Upper lobe of right lung (tissue), 1 donor: ENCODE measurements around the gene ATG5. TPM values are rescaled to one million over a fixed set of nuclear protein-coding genes. Genes with fewer than 3 reads are reported as not detected.

Source experiments
- ATAC-seq: fragments of 200-7000 bp; cut with Tn5 transposase; one replicate; pipeline ENCODE4 v1.9.1; 2020; ENCODE audit warnings: mild to moderate bottlenecking, moderate library complexity
- DNase-seq: peaks from one replicate; pipeline ENCODE4 v3.0.0-alpha.2; 2020
- H3K27ac ChIP-seq: fragments of 200-600 bp; one replicate; pipeline ENCODE4 v1.8.0; 2022
- H3K27me3 ChIP-seq: fragments of 200-600 bp; one replicate; pipeline ENCODE4 v1.8.0; 2022; ENCODE audit warnings: mild to moderate bottlenecking
- H3K36me3 ChIP-seq: fragments of 200-600 bp; one replicate; pipeline ENCODE4 v1.8.0; 2022
- H3K4me1 ChIP-seq: fragments of 200-600 bp; one replicate; pipeline ENCODE4 v1.8.0; 2022
- H3K4me3 ChIP-seq: fragments of 200-600 bp; one replicate; pipeline ENCODE4 v1.8.0; 2022; ENCODE audit warnings: mild to moderate bottlenecking
- H3K9me3 ChIP-seq: fragments of 200-600 bp; one replicate; pipeline ENCODE4 v1.8.0; 2022
- CTCF ChIP-seq: fragments of 200-600 bp; IDR thresholded peaks from one replicate; pipeline ENCODE4 v1.8.0; 2022; ENCODE audit warnings: antibody characterized with exemption
- intact Hi-C: fragments of 100-400 bp; cut with DNase I; formaldehyde crosslinking; loops from one replicate; pipeline ENCODE4 v1.11.0; 2022
- total RNA-seq: library from RNA; stranded (reverse); fragmentation: NEBNext Ultra II Directional; extraction: Animal tissue kit (Norgen Biotek cat#: 25700); gene quantifications from one replicate; pipeline ENCODE4 v1.2.1, GENCODE V29; 2021
- donor health status: DM: no; HTN: yes; CAD: no; lungs with severe emphysema.

Gene ATG5
- total RNA-seq, 1 donor from 2014 or later = 34.4 TPM

- DNase-seq (no peak), ATAC-seq (no peak)
- Histone ChIP-seq H3K27ac (no peak overlapping the region), H3K4me3 (no peak overlapping the region), H3K36me3 (no peaks in the 10 kb centered on the region), H3K4me1 (no peaks in the 10 kb centered on the region), H3K9me3 (no peaks in the 10 kb centered on the region), H3K27me3 (no peaks in the 10 kb centered on the region)
- intact Hi-C loops = loop anchor here (10.0 kb wide), 1 partner anchor 736 kb away; no protein-coding TSS in a partner anchor
- TF ChIP-seq CTCF = no peak
Observed at GRCh38 chr6:106220485-106220884, 105.1 kb downstream of the ATG5 start.

GRCh38 chr6:106216527-106216926 lies 109.0 kb downstream of the ATG5 start:
- Histone ChIP-seq H3K4me3 (no peak overlapping the region), H3K36me3 (no peaks in the 10 kb centered on the region), H3K4me1 (no peaks in the 10 kb centered on the region), H3K27ac (no peak overlapping the region), H3K27me3 (no peaks in the 10 kb centered on the region), H3K9me3 (no peaks in the 10 kb centered on the region)
- peak; percentile 36 for ATAC-seq
- DNase-seq = no peak
- intact Hi-C loops = no loop called here
- no peak for TF ChIP-seq CTCF

- no peaks in the 10 kb centered on the region for H3K36me3 ChIP-seq
- H3K4me3 ChIP-seq = no peak overlapping the region
- no peaks in the 10 kb centered on the region for H3K4me1 ChIP-seq
- no peaks in the 10 kb centered on the region for H3K9me3 ChIP-seq
- ATAC-seq (no peak), DNase-seq (no peak)
- H3K27ac ChIP-seq = no peak overlapping the region
- TF ChIP-seq CTCF = no peak
- H3K27me3 ChIP-seq = no peaks in the 10 kb centered on the region
- intact Hi-C loops = no loop called here
Observed at GRCh38 chr6:106215608-106216007, 110.0 kb downstream of the ATG5 start.

GRCh38 chr6:106214531-106214930 lies 111.0 kb downstream of the ATG5 start:
- Histone ChIP-seq H3K27me3 (no peaks in the 10 kb centered on the region), H3K36me3 (no peaks in the 10 kb centered on the region), H3K27ac (no peak overlapping the region), H3K4me3 (no peak overlapping the region), H3K4me1 (no peaks in the 10 kb centered on the region), H3K9me3 (no peaks in the 10 kb centered on the region)
- intact Hi-C loops = no loop called here
- ATAC-seq = no peak
- DNase-seq = no peak
- TF ChIP-seq CTCF = no peak

- H3K4me1 ChIP-seq = no peaks in the 10 kb centered on the region
- TF ChIP-seq CTCF = no peak
- H3K27me3 ChIP-seq = no peaks in the 10 kb centered on the region
- no peak overlapping the region for H3K4me3 ChIP-seq
- no peak for ATAC-seq
- H3K27ac ChIP-seq = no peak overlapping the region
- intact Hi-C loops = no loop called here
- no peaks in the 10 kb centered on the region for H3K36me3 ChIP-seq
- H3K9me3 ChIP-seq = no peaks in the 10 kb centered on the region
- no peak for DNase-seq
Observed at GRCh38 chr6:106213660-106214289, 111.8 kb downstream of the ATG5 start.

GRCh38 chr6:106212576-106212975 lies 113.0 kb downstream of the ATG5 start:
- intact Hi-C loops = no loop called here
- DNase-seq (no peak), ATAC-seq (no peak)
- Histone ChIP-seq H3K4me1 (no peaks in the 10 kb centered on the region), H3K4me3 (no peak overlapping the region), H3K27ac (no peak overlapping the region), H3K36me3 (no peaks in the 10 kb centered on the region), H3K9me3 (no peaks in the 10 kb centered on the region), H3K27me3 (no peaks in the 10 kb centered on the region)
- TF ChIP-seq CTCF = no peak
